Hindlimb muscle (tissue), 1 donor: ENCODE data around the gene CD40. TPM values are rescaled to one million over a fixed set of nuclear protein-coding genes. Genes with fewer than 3 reads are reported as not detected.

ENCODE experiments used
- DNase-seq: peaks from one replicate; pipeline ENCODE4 v3.0.0-alpha.2; 2013
- polyA plus RNA-seq: library from polyadenylated mRNA; unstranded; fragments of 120-200 nt; gene quantifications from one replicate; pipeline ENCODE4 v1.2.1, GENCODE V29; 2013; ENCODE audit not compliant: insufficient read length

The CD40 gene
- polyA plus RNA-seq, 1 donor, result 7.4 TPM

DNA sequence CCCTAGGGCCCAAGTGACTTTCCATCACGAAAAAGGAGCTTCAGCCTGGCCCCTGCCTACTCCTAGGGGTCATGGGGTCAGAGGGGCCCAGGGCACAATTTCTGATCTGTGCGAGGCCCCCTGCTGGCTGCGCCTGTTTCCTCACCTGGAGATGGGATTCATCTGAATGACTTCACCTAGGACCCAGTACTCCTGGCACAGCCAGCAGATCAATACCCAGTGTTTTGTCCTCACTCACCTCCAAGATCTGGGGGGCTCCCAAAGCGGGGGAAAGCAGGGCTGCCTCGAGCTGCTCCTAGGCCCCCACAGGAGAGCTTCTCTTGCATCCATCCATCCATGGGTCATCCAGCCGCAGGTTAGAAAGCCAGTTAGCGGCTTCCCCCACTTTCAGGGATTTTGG, 33.8 kb downstream of the CD40 start:
- DNase-seq, result no peak

DNA sequence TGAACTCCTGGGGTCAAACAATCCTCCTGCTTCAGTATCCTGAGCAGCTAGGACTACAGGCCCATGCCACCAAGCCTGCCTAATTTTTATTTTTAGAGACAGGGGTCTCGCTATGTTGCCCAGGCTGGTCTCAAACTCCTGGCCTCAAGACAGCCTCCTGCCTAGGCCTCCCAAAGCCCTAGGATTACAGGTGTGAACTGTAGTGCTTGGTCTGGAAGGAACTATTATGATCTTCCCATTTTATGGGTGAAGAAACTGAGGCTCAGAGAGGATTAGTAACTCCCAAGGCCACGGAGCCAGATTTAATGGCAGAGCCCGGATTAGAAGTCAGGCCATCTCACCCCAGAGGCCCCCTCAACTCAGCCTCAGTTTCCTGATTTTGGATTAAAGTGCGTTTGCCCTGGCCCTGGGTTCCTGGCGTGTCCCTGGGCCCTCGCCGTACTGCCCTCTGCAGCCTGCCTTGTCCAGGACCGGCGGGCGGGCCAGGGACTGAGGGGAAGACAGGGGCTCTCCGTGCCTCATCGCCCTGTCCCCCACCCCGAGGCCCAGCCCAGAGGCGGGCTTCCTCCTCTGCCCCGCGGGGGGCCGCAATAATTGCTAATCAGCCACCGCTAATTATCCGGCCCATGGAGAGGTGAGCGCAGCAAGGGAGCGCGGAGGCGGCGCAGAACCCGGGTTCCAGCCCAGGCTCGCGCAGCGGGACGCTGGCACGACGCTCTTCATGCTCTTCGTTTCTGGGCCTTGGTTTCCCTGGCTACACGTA, 34.9 kb downstream of the CD40 start:
- no peak for DNase-seq

DNA sequence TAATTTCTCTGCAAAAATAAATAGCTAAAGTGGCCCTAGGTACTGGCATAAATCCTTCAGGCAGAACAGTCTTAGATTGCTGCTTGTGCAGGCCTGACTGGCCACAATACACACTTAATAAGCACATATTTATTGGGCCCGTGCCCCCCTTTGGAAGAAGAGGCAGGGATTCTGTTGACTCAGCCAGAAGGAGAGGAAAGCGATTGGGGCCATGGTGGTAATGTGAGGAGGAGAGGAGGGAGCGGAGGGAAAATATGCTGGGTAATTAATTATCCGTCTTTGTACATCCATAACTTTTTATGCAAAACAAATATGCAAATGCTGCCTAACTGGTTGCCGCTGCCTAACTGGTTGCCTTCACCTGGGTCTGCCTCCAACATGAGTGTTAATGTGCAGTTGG, 36.2 kb downstream of the CD40 start:
- DNase-seq, result no peak

- DNase-seq, result no peak
Observed at GRCh38 chr20:46154796-46155195, 36.7 kb downstream of the CD40 start.

DNA sequence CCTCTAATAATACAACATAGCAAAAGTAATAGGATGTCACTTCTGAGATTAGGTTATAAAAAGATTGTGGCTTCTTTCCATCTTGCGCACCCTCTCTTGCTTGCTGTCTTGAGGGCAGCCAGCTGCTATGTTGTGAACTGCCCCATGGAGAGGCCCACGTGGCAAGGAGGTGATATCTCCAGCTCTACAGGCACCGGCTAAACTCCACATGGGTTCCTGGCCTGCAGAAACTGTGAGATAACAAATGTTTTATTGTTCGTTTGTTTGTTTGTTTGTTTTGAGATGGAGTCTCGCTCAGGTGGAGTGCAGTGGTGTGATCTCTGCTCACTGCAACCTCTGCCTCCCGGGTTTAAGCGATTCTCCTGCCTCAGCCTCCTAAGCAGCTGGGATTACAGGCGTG, 38.0 kb downstream of the CD40 start:
- no peak for DNase-seq

GRCh38 chr20:46157076-46157592, 39.0 kb downstream of the CD40 start:
- no peak for DNase-seq

DNA sequence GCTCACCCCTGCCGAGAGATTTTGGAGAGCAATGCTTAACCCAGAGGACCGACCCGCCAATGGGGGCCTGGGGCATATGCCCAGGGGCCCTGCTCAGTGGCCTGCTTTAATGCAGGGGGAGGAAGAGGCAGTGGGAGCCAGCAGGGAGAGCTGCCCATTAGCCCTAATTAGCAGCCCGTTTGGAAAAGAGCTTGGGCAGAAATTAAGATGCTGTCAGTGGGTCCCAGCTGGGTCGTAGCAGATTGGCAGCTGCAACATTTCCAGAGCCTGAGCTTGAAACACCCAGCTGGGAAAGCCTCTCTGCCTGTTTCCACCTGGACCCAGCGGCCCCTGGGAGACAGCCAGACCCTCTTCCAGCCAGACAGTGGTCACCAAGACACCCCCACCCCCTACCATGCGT, 39.5 kb downstream of the CD40 start:
- no peak for DNase-seq

GRCh38 chr20:46158476-46158987, 40.4 kb downstream of the CD40 start:
- DNase-seq, result no peak

DNA sequence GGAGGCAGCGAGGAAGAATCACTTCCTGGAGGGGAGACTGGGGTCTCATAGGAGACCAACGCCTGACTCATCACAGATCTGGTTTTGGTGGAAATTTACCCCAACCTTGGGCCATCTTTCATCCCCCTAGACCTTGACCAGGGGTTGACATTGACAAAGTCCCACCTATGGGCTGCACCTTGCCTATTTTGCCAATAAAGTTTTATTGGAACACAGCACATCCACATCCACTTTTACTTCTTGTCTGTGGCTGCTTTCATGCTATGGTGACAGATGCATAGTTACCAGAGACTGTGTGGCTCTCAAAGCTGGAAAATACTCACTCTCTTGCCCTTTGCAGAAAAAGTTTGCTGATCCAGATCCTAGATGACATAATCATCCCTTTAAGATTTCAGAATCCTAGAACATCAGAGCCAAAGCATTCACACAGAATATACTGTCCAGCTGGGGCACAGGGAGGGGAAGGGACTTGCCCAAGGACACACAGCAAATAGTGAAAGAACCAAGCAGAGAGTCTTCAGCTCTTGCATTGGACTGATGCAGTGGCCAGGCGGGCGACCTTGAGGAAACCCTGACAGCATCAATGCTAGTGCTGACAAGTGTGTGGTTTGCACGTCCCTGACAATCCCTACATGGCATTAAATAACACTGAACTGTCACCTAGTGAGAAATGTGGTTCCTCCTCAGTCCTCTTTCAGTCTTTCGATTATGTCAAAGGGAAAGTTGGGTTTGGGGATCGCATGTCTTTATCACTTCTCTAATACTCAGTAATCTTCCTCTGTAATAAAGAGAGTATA, 41.2 kb downstream of the CD40 start:
- DNase-seq, result no peak

GRCh38 chr20:46160661-46161060, 42.5 kb downstream of the CD40 start:
- DNase-seq, result no peak

GRCh38 chr20:46161921-46162320, 43.8 kb downstream of the CD40 start:
- no peak for DNase-seq

DNA sequence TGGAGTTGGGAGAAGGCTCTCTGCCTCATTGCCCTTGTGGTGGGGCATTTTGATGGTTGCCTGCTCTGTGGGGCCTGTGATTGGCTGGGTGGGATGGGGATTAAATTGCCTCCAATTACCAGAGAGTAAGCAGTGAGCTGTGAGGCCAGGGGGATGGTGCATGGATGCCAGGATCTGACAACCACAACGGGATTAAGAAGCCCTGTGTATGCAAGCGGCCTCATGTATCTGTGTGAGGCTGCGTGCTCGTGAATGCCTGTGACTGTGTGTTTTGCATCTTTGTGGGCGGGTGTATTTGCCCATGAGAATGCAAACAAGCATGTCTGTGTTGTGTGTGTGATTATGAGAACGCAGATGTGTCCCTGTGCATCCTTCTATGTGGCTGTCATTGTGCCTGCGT, 46.1 kb downstream of the CD40 start:
- no peak for DNase-seq

- DNase-seq, result no peak
Observed at GRCh38 chr20:46167080-46167479, 49.0 kb downstream of the CD40 start.

- DNase-seq, result no peak
Observed at GRCh38 chr20:46168438-46168837, 50.3 kb downstream of the CD40 start.

GRCh38 chr20:46169245-46170171, 51.4 kb downstream of the CD40 start:
- DNase-seq, result no peak

DNA sequence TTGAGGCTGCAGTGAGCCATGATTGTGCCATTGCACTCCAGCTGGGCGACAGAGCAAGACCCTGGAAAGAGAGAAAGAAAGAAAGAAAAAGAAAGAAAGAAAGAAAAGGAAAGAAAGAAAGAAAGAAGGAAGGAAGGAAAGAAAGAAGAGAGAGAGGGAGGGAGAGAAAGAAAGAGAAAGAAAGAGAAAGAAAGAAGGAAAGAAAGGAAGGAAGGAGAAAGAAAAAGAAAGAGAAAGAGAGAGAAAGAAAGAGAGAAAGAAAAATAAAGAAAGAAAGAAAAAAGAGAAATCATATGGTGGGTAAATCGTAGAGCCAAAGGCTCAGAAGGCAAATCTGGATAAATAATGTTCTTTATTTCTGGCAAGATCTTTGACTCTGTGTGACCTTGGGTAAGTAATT, 53.4 kb downstream of the CD40 start:
- no peak for DNase-seq

DNA sequence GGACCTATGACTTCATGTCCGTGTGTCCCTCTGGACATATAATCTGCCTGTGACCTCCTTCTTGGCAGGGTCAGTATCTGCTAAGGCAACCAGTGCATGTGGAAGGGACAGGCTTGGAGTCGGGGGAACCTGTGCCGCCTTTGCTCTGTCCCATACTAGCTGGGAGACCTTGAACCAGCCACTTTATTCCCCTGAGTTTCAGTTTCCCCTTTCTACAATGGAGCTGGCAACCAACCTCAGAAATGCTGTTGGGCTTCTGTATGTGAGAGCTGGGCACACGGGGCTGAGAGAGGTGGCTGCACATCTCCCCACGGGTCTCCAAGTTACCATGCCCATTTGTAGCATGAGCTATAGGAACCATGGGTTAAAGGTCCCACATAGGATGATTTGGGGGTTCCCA, 53.8 kb downstream of the CD40 start:
- DNase-seq, result no peak

GRCh38 chr20:46172455-46172854, 54.3 kb downstream of the CD40 start:
- DNase-seq, result no peak

DNA sequence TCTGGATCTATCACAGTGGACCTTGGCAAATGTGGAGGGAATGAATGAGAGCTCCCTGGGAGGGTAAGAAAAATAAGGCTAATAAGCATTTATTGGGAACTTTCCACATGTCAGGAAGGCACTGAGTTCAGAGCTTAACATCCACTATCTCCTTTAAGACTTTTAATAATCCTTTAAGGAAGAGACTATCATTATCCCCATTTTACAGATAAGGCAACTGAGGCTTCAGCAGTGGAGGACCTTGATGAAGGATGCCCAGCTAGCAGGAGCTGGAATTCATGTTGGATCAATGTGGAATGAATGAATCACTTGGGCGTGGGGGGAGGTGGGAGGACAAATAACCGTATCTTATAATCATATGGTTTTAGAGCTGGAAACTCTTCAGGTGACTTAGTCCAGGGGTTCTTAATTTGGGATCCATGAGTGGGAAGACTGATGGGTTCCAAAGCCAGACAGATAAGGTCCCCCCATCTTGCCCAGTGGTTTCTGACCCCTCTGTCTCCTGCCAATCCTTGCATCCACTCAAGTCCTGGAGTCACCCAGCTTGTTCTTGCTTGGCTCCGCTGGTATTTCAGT, 54.9 kb downstream of the CD40 start:
- no peak for DNase-seq

- no peak for DNase-seq
Observed at GRCh38 chr20:46173652-46174468, 55.7 kb downstream of the CD40 start.

- DNase-seq, result peak; percentile 58
Observed at GRCh38 chr20:46174469-46175126, 56.5 kb downstream of the CD40 start.
